SK-N-SH (cell line): Measurements from ENCODE around the gene ZNF81.

ENCODE experiments used
- ELF1 ChIP-seq: IDR thresholded peaks from 2 replicates; pipeline ENCODE4 v1.4.0; 2012
- EP300 ChIP-seq, 2 experiments: IDR thresholded peaks; 2 replicates each; pipeline versions ENCODE4 v1.4.0 to v1.6.1; 2012; ENCODE audit warnings: borderline replicate concordance in 1 of 2, low read depth in 1 of 2, low read length in 1 of 2
- EZH2phosphoT487 ChIP-seq: fragments of 200-600 bp; sonication (generic); IDR thresholded peaks from 2 replicates; pipeline ENCODE4 v1.6.1; 2017; ENCODE audit warnings: low read depth, mixed run types, mild to moderate bottlenecking, antibody characterized with exemption, moderate library complexity, borderline replicate concordance
- JUND ChIP-seq: IDR thresholded peaks from 2 replicates; pipeline ENCODE4 v1.4.0; 2012
- MXI1 ChIP-seq: IDR thresholded peaks from 2 replicates; pipeline ENCODE4 v1.6.1; 2012; ENCODE audit warnings: mild to moderate bottlenecking, low read depth, low read length, improper control_type of control experiment
- POLR2AphosphoS5 ChIP-seq: IDR thresholded peaks from 2 replicates; pipeline ENCODE4 v1.6.1; 2012; ENCODE audit warnings: low read depth, low read length
- RCOR1 ChIP-seq: fragments of 150-350 bp; IDR thresholded peaks from 2 replicates; pipeline ENCODE4 v1.6.1; 2017; ENCODE audit warnings: antibody characterized with exemption, low read length
- RFX5 ChIP-seq: IDR thresholded peaks from 2 replicates; pipeline ENCODE4 v1.6.1; 2012; ENCODE audit warnings: mild to moderate bottlenecking, improper control_type of control experiment, low read length
- SIN3A ChIP-seq: IDR thresholded peaks from 2 replicates; pipeline ENCODE4 v1.6.1; 2012; ENCODE audit warnings: low read depth, mild to moderate bottlenecking, low read length, moderate library complexity, borderline replicate concordance
- TCF12 ChIP-seq: IDR thresholded peaks from 2 replicates; pipeline ENCODE4 v1.4.0; 2012
- TF ChIP-seq, protein P1 (sequence below): IDR thresholded peaks from 2 replicates; pipeline ENCODE4 v1.6.1; 2012; ENCODE audit warnings: mild to moderate bottlenecking, low read depth, low read length, moderate library complexity
- TF ChIP-seq, protein P2 (sequence below): fragments of 200-600 bp; sonication (generic); IDR thresholded peaks from 2 replicates; pipeline ENCODE4 v1.6.1; 2017; ENCODE audit warnings: antibody characterized with exemption, mild to moderate bottlenecking, moderate library complexity
- TF ChIP-seq, protein P3 (sequence below): IDR thresholded peaks from 2 replicates; pipeline ENCODE4 v1.4.0; 2012; ENCODE audit warnings: low read depth
- TF ChIP-seq, protein P4 (sequence below): fragments of 150-350 bp; IDR thresholded peaks from 2 replicates; pipeline ENCODE4 v1.6.1; 2016; ENCODE audit warnings: mild to moderate bottlenecking, low read depth, low read length

DNA sequence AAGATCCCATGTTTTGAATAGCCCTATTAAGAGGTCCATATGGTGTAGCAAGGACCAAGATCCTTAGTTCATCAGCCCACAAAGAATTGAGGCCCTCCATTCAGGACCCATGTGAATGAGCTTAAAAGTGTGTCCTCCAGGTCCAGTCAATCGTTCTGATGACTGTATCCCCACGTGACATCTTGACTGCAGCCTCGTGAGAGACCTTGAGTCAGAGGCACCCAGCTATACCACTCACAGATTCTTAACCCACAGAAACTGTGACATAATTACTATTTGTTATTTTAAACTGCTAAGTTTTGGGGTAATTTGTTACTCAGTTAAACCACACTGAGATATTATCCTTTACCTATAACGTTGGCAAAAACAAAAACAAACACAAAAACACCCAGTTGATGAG lies 104.7 kb downstream of the ZNF81 start:
- TF ChIP-seq, protein P1, sequence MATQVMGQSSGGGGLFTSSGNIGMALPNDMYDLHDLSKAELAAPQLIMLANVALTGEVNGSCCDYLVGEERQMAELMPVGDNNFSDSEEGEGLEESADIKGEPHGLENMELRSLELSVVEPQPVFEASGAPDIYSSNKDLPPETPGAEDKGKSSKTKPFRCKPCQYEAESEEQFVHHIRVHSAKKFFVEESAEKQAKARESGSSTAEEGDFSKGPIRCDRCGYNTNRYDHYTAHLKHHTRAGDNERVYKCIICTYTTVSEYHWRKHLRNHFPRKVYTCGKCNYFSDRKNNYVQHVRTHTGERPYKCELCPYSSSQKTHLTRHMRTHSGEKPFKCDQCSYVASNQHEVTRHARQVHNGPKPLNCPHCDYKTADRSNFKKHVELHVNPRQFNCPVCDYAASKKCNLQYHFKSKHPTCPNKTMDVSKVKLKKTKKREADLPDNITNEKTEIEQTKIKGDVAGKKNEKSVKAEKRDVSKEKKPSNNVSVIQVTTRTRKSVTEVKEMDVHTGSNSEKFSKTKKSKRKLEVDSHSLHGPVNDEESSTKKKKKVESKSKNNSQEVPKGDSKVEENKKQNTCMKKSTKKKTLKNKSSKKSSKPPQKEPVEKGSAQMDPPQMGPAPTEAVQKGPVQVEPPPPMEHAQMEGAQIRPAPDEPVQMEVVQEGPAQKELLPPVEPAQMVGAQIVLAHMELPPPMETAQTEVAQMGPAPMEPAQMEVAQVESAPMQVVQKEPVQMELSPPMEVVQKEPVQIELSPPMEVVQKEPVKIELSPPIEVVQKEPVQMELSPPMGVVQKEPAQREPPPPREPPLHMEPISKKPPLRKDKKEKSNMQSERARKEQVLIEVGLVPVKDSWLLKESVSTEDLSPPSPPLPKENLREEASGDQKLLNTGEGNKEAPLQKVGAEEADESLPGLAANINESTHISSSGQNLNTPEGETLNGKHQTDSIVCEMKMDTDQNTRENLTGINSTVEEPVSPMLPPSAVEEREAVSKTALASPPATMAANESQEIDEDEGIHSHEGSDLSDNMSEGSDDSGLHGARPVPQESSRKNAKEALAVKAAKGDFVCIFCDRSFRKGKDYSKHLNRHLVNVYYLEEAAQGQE, result no peak
- no peak for TF ChIP-seq RFX5
- no peak for TF ChIP-seq EP300 (IDR thresholded peaks at IDR 0.05; ENCODE audit: borderline replicate concordance in 1 of 2, low read depth in 1 of 2, low read length in 1 of 2)
- TF ChIP-seq, protein P2, sequence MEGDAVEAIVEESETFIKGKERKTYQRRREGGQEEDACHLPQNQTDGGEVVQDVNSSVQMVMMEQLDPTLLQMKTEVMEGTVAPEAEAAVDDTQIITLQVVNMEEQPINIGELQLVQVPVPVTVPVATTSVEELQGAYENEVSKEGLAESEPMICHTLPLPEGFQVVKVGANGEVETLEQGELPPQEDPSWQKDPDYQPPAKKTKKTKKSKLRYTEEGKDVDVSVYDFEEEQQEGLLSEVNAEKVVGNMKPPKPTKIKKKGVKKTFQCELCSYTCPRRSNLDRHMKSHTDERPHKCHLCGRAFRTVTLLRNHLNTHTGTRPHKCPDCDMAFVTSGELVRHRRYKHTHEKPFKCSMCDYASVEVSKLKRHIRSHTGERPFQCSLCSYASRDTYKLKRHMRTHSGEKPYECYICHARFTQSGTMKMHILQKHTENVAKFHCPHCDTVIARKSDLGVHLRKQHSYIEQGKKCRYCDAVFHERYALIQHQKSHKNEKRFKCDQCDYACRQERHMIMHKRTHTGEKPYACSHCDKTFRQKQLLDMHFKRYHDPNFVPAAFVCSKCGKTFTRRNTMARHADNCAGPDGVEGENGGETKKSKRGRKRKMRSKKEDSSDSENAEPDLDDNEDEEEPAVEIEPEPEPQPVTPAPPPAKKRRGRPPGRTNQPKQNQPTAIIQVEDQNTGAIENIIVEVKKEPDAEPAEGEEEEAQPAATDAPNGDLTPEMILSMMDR, result no peak
- no peak for TF ChIP-seq SIN3A
- TF ChIP-seq ELF1, result no peak
- no peak for TF ChIP-seq JUND
- TF ChIP-seq EZH2phosphoT487, result no peak
- no peak for TF ChIP-seq TCF12
- no peak for TF ChIP-seq POLR2AphosphoS5
- TF ChIP-seq, protein P3, sequence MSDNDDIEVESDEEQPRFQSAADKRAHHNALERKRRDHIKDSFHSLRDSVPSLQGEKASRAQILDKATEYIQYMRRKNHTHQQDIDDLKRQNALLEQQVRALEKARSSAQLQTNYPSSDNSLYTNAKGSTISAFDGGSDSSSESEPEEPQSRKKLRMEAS, result no peak
- no peak for TF ChIP-seq RCOR1
- no peak for TF ChIP-seq MXI1
- TF ChIP-seq, protein P4, sequence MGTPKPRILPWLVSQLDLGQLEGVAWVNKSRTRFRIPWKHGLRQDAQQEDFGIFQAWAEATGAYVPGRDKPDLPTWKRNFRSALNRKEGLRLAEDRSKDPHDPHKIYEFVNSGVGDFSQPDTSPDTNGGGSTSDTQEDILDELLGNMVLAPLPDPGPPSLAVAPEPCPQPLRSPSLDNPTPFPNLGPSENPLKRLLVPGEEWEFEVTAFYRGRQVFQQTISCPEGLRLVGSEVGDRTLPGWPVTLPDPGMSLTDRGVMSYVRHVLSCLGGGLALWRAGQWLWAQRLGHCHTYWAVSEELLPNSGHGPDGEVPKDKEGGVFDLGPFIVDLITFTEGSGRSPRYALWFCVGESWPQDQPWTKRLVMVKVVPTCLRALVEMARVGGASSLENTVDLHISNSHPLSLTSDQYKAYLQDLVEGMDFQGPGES, result no peak
